Activated CD4-positive, CD25-positive, alpha-beta regulatory T cell treated with anti-CD3 and anti-CD28 coated beads, Interleukin-2, amount 50 U/mL, for 24 hours (primary cell): ENCODE results near the gene PACS1.

ENCODE experiments used
- ATAC-seq, 2 donors: fragments of 150-1000 bp; cut with Tn5 transposase; one replicate each; pipeline ENCODE4 v1.10.0; 2021; ENCODE audit warnings: mild to moderate bottlenecking in 1 of 2, moderate library complexity in 1 of 2

Gene PACS1

GRCh38 chr11:66293352-66293751, 223.3 kb downstream of the PACS1 start:
- no peak for ATAC-seq

GRCh38 chr11:66293777-66294625, 223.9 kb downstream of the PACS1 start:
- ATAC-seq: no peak
